Hematopoietic multipotent progenitor cell treated with erythropoietin and hydrocortisone succinate and interleukin-3 and kit ligand, for 15 days (in vitro differentiated cells): ENCODE measurements around the gene IGF2BP2.
A peak's percentile ranks its signal among the peaks of the same experiment; 100 is the strongest.

Experiments
- DNase-seq: peaks from one replicate; pipeline ENCODE4 v3.0.0-alpha.2; 2015; ENCODE audit warnings: low spot score

IGF2BP2 gene

GRCh38 chr3:185837414-185837813 lies 12.6 kb upstream of the IGF2BP2 start:
- DNase-seq, result no peak

- DNase-seq, result no peak
Measured at GRCh38 chr3:185831990-185832389, 7.1 kb upstream of the IGF2BP2 start.

GRCh38 chr3:185831195-185831594 lies 6.4 kb upstream of the IGF2BP2 start:
- no peak for DNase-seq

- DNase-seq, result no peak
Measured at GRCh38 chr3:185830018-185830797, 5.4 kb upstream of the IGF2BP2 start.

- no peak for DNase-seq
Measured at GRCh38 chr3:185828755-185829154, 3.9 kb upstream of the IGF2BP2 start.

GRCh38 chr3:185827595-185828344 lies 2.9 kb upstream of the IGF2BP2 start:
- DNase-seq, result no peak

- DNase-seq, result peak; percentile 20
Measured at GRCh38 chr3:185825639-185826481, 1.0 kb upstream of the IGF2BP2 start.

GRCh38 chr3:185824051-185825005 lies 514 bp downstream of the IGF2BP2 start:
- peak; percentile 18 for DNase-seq

GRCh38 chr3:185823078-185824044 lies 1.5 kb downstream of the IGF2BP2 start:
- peak; percentile 48 for DNase-seq

GRCh38 chr3:185822221-185823000 lies 2.4 kb downstream of the IGF2BP2 start:
- DNase-seq, result peak; percentile 23

- peak; percentile 17 for DNase-seq
Measured at GRCh38 chr3:185820973-185821758, 3.7 kb downstream of the IGF2BP2 start.

GRCh38 chr3:185818267-185818875 lies 6.5 kb downstream of the IGF2BP2 start:
- DNase-seq, result no peak

GRCh38 chr3:185815391-185816282 lies 9.2 kb downstream of the IGF2BP2 start:
- DNase-seq, result peak; percentile 43

- DNase-seq, result peak; percentile 36
Measured at GRCh38 chr3:185813691-185814215, 11.1 kb downstream of the IGF2BP2 start.

- DNase-seq, result no peak
Measured at GRCh38 chr3:185813205-185813604, 11.6 kb downstream of the IGF2BP2 start.

- no peak for DNase-seq
Measured at GRCh38 chr3:185807445-185808068, 17.3 kb downstream of the IGF2BP2 start.
